Erythroblast (primary cell): ENCODE results near the gene STPG3.

Source experiments
- GATA1 ChIP-seq: IDR thresholded peaks from 2 replicates; pipeline ENCODE4 v1.6.1; 2011; ENCODE audit warnings: low read depth, mild to moderate bottlenecking, control low read depth, low read length, moderate library complexity
- POLR2A ChIP-seq: IDR thresholded peaks from 2 replicates; pipeline ENCODE4 v1.6.1; 2011; ENCODE audit warnings: mild to moderate bottlenecking, low read length

- TF ChIP-seq POLR2A (no peak), GATA1 (no peak)
Observed at GRCh38 chr9:137295238-137295811, 44.2 kb downstream of the STPG3 start.
